BE2C (cell line): ENCODE measurements around the gene STARD9.
"Not testable (repeated sequence)": the region's sequence is repeated elsewhere in the genome, so short reads cannot be mapped to it uniquely, and the experiment has no call there.

Experiments
- DNase-seq: peaks from one replicate; pipeline ENCODE4 v3.0.0-alpha.2; 2020
- H3K27me3 ChIP-seq: fragments of 250-450 bp; sonication (Bioruptor Pico); 2 replicates; pipeline ENCODE4 v1.5.1; 2020; ENCODE audit warnings: mild to moderate bottlenecking
- H3K36me3 ChIP-seq: fragments of 250-450 bp; sonication (Bioruptor Pico); 2 replicates; pipeline ENCODE4 v1.5.1; 2020; ENCODE audit warnings: mild to moderate bottlenecking
- H3K4me1 ChIP-seq: fragments of 250-450 bp; sonication (Bioruptor Pico); 2 replicates; pipeline ENCODE4 v1.5.1; 2020
- H3K4me3 ChIP-seq: 2 replicates; pipeline ENCODE4 v1.5.1; 2011; ENCODE audit warnings: low read depth, low read length
- H3K9me3 ChIP-seq: fragments of 250-450 bp; sonication (Bioruptor Pico); 2 replicates; pipeline ENCODE4 v1.5.1; 2020
- TF ChIP-seq, protein P1 (sequence below): IDR thresholded peaks from 2 replicates; pipeline ENCODE4 v1.5.1; 2012; ENCODE audit warnings: mild to moderate bottlenecking, low read depth, low read length

STARD9 gene

DNA sequence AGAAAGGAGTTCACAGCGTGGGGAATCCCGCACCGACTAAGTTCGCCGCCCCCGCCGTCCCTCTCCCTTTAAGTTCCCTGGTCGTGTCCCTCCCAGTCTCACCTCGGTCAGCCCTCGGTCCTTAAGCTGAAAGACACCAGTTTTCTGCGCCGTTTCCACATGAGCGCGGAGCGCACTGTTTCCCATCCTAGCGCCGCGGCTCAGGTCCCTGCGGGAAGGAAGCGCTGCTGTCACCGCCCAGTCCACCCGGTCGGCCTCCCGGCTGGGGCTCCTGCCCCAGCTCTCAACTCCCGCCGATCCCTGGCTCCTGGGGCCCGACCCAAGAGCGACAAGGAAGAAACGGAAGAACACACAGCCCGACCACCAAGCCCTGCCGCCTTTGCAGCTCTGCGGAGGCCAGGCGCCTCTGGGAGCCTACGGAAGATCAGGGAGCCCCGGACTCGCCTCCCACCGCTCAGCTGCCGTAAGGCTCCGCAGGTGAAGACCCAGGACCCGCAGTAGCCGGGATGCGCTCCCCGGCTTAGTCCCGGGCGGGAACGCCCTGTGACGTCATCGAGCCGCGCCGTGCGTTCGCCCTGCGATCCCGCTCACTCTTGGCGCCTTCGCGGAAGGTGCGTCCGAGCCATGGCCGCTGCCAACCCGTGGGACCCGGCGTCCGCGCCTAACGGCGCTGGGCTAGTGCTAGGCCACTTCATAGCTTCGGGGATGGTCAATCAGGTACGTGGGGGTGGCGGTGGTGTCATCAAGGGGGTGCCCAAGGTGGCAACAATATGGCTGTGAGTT lies 27.0 kb upstream of the STARD9 start, which contains the start of the genes HAUS2 and LRRC57:
HAUS2 (plus strand) TSS at position 590 of the 783 bp plus-strand sequence; CDS start at position 625, 35 bp downstream.
LRRC57 (minus strand) TSS at position 545 of the 783 bp plus-strand sequence; CDS start at position 186, 359 bp downstream.
- H3K4me3 ChIP-seq: peak within 1 kb of the TSS; percentile 94
- TF ChIP-seq, protein P1, sequence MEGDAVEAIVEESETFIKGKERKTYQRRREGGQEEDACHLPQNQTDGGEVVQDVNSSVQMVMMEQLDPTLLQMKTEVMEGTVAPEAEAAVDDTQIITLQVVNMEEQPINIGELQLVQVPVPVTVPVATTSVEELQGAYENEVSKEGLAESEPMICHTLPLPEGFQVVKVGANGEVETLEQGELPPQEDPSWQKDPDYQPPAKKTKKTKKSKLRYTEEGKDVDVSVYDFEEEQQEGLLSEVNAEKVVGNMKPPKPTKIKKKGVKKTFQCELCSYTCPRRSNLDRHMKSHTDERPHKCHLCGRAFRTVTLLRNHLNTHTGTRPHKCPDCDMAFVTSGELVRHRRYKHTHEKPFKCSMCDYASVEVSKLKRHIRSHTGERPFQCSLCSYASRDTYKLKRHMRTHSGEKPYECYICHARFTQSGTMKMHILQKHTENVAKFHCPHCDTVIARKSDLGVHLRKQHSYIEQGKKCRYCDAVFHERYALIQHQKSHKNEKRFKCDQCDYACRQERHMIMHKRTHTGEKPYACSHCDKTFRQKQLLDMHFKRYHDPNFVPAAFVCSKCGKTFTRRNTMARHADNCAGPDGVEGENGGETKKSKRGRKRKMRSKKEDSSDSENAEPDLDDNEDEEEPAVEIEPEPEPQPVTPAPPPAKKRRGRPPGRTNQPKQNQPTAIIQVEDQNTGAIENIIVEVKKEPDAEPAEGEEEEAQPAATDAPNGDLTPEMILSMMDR: no peak
- peak; percentile 93 for DNase-seq
- H3K9me3 ChIP-seq: no peaks in the 10 kb centered on the region
- peaks cover 3% of the 10 kb centered on the region for H3K36me3 ChIP-seq
- no peaks in the 10 kb centered on the region for H3K4me1 ChIP-seq
- H3K27me3 ChIP-seq: no peaks in the 10 kb centered on the region

- TF ChIP-seq, protein P1: no peak
- Histone ChIP-seq H3K27me3 (no peaks in the 10 kb centered on the region), H3K9me3 (no peaks in the 10 kb centered on the region), H3K4me3 (peak overlapping the region; percentile 94), H3K4me1 (no peaks in the 10 kb centered on the region), H3K36me3 (peaks cover 7% of the 10 kb centered on the region)
- DNase-seq: peak; percentile 39
These were observed 26.3 kb upstream of the STARD9 start for GRCh38 chr15:42549032-42549491.

DNA sequence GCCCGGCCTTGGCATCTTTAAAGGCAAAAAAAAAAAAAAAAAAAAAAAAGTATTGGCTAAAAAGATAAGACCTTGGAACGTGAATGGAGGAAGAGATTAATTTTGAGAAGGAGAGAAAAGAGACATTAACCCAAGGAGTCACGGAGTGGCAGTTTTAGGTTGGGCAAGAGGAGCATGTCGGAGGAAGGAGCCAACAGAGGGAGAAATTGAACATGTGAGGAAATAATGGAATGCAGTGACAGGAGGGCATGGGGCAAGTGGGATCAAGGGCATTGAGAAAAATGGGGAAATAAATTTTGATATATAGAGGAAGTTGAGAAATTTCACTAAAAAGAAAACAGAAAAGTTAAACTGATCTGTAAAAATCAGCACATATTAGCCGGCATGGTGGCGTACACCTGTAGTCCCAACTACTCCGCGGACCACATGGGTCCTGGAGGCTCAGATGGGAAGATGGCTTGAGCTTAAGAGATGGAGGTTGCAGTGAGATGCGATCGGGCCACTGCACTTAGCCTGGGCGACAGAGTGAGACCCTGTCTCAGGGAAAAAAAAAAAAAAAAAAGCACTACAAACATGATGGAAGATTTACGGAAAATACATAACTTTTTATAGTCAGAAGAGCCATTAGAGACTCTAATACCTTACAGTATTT lies 25.5 kb upstream of the STARD9 start:
- no peaks in the 10 kb centered on the region for H3K27me3 ChIP-seq
- no peaks in the 10 kb centered on the region for H3K9me3 ChIP-seq
- no peak for DNase-seq
- H3K4me1 ChIP-seq: no peaks in the 10 kb centered on the region
- TF ChIP-seq, protein P1: no peak
- peak overlapping the region; percentile 94 for H3K4me3 ChIP-seq
- peaks cover 6% of the 10 kb centered on the region for H3K36me3 ChIP-seq

DNA sequence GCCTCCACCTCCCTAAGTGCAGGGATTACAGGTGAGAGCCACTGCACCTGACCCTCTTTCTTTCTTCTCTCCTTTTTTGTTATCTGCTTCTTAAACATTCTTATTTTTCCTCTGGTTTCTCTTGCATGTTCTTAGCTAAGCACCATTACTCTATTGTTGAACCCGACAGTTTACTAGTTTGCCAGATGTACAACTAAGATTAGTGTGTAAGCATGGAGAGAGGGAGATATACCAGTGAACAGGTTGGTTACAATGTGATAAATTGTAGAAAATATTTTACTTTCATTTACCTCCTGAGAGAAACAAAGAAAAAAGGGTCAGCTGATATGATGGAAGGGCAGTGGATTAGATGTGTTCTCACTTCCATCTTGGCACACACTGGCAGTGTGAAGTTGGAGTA lies 21.9 kb upstream of the STARD9 start:
- TF ChIP-seq, protein P1: no peak
- no peaks in the 10 kb centered on the region for H3K9me3 ChIP-seq
- H3K27me3 ChIP-seq: no peaks in the 10 kb centered on the region
- H3K4me1 ChIP-seq: no peaks in the 10 kb centered on the region
- no peak overlapping the region for H3K4me3 ChIP-seq
- DNase-seq: no peak
- H3K36me3 ChIP-seq: peaks cover 7% of the 10 kb centered on the region

DNA sequence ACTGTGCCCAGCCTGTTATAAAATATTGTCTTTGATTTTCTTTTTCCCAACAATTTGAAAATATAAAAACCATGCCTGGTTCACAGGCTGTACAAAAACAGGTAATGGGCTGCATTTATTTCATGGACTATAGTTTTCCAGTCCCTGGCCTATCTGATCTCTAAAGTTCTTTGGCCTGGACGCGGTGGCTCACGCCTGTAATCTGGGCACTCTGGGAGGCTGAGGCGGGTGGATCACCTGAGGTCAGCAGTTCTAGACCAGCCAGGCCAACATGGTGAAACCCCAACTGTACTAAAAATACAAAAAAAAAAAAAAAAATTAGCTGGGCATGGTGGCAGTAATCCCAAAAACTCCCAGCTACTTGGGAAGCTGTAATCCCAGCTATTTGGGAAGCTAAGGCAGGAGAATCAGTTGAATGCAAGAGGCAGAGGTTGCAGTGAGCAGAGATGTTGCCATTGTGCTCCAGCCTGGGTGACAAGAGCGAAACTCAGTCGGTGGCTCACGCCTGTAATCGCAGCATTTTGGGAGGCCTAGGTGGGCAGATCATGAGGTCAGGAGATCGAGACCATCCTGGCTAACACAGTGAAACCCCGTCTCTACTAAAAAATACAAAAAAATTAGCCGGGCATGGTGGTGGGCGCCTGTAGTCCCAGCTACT lies 18.7 kb upstream of the STARD9 start:
- H3K9me3 ChIP-seq, DNase-seq, H3K4me3 ChIP-seq, H3K27me3 ChIP-seq, H3K4me1 ChIP-seq: not testable (repeated sequence)
- H3K36me3 ChIP-seq: peaks cover 36% of the 10 kb centered on the region

DNA sequence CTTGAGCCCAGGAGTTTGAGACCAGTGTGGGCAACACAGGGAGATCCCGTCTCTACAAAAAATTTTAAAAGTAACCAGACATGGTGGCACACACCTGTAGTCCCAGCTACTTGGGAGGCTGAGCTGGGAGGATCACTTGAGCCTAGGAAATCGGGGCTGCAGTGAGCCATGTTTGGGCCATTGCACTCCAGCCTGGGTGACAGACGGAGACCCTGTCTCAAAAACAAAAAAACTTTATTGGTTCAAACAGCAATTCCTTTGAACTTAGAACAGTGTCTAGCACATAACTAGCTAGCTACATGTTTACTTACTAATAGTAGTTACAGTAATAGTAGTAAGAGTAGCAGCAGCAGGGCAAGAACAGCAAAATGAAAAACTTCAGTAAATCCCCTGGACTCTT lies 16.7 kb upstream of the STARD9 start:
- no peak for DNase-seq
- Histone ChIP-seq H3K4me3 (no peak overlapping the region), H3K9me3 (no peaks in the 10 kb centered on the region), H3K4me1 (no peaks in the 10 kb centered on the region), H3K27me3 (no peaks in the 10 kb centered on the region), H3K36me3 (peaks cover 50% of the 10 kb centered on the region)
- TF ChIP-seq, protein P1: no peak
